Activated naive CD4-positive, alpha-beta T cell treated with anti-CD3 and anti-CD28 coated beads, Interleukin-2, amount 10 ng/mL, durations not matched to agents 7 days and 5 days (primary cell): ENCODE measurements around the gene PANX3.

ENCODE experiments used
- CTCF ChIA-PET: fragments of 350-600 bp; sonication (Branson Sonifier 250); formaldehyde crosslinking; loops from one replicate; lab custom pipeline; 2021; ENCODE audit warnings: antibody characterized with exemption; lab: Charles Lee
- DNase-seq: peaks from one replicate; pipeline ENCODE4 v3.0.0-alpha.2; 2020
- H3K27ac Mint-ChIP-seq: one replicate; pipeline ENCODE4 v1.8.0; 2021; ENCODE audit warnings: mild to moderate bottlenecking, moderate library complexity, mixed read lengths
- H3K27me3 Mint-ChIP-seq: one replicate; pipeline ENCODE4 v1.8.0; 2021; ENCODE audit warnings: mild to moderate bottlenecking, mixed read lengths
- H3K36me3 Mint-ChIP-seq: one replicate; pipeline ENCODE4 v1.8.0; 2021; ENCODE audit warnings: mixed read lengths
- H3K4me1 Mint-ChIP-seq: one replicate; pipeline ENCODE4 v1.8.0; 2021; ENCODE audit warnings: mixed read lengths
- H3K4me3 Mint-ChIP-seq: one replicate; pipeline ENCODE4 v1.8.0; 2021; ENCODE audit warnings: mild to moderate bottlenecking, moderate library complexity, mixed read lengths
- H3K9me3 Mint-ChIP-seq: one replicate; pipeline ENCODE4 v1.8.0; 2021; ENCODE audit warnings: mixed read lengths

The PANX3 gene

GRCh38 chr11:124656774-124657630 lies 45.8 kb downstream of the PANX3 start:
- Mint-ChIP-seq H3K36me3 (no peaks in the 10 kb centered on the region), H3K4me3 (no peak overlapping the region), H3K4me1 (no peaks in the 10 kb centered on the region), H3K9me3 (no peaks in the 10 kb centered on the region), H3K27ac (no peak overlapping the region), H3K27me3 (no peaks in the 10 kb centered on the region)
- CTCF ChIA-PET = interaction anchor here (1.0 to 1.1 kb wide), 2 partner anchors 12 to 106 kb away, joined by 3 to 5 read pairs; no protein-coding TSS in a partner anchor
- DNase-seq = no peak

DNA sequence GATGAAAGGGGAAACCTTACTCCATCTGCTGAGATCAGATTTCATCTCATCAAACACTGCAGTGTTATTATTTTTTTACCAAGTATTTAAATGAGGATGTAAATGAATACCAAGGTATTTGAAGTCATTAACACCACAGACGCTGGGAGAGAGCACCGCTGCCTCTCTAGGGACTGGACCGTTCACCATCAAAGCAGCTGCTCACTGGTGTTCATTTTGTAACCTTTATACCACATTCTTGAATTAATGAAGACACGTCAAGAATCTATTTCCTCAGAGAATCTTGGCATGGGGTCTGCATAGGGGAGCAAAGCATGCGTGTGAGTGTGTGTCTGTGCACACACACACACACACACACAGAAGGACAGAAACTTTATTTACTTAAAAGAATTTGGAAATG lies 46.7 kb downstream of the PANX3 start:
- no peak for DNase-seq
- Mint-ChIP-seq H3K36me3 (no peaks in the 10 kb centered on the region), H3K27ac (no peak overlapping the region), H3K27me3 (no peaks in the 10 kb centered on the region), H3K4me1 (no peaks in the 10 kb centered on the region), H3K4me3 (no peak overlapping the region), H3K9me3 (no peaks in the 10 kb centered on the region)
- CTCF ChIA-PET = interaction anchor here (1.1 kb wide), 1 partner anchor 11 kb away, joined by 5 read pairs; no protein-coding TSS in a partner anchor

GRCh38 chr11:124658501-124658900 lies 47.3 kb downstream of the PANX3 start:
- H3K4me1 Mint-ChIP-seq = no peaks in the 10 kb centered on the region
- DNase-seq = no peak
- H3K4me3 Mint-ChIP-seq = no peak overlapping the region
- no peaks in the 10 kb centered on the region for H3K9me3 Mint-ChIP-seq
- H3K36me3 Mint-ChIP-seq = no peaks in the 10 kb centered on the region
- H3K27ac Mint-ChIP-seq = no peak overlapping the region
- no peaks in the 10 kb centered on the region for H3K27me3 Mint-ChIP-seq
- CTCF ChIA-PET = no interaction called here

GRCh38 chr11:124658986-124659385 lies 47.8 kb downstream of the PANX3 start:
- no peaks in the 10 kb centered on the region for H3K36me3 Mint-ChIP-seq

DNA sequence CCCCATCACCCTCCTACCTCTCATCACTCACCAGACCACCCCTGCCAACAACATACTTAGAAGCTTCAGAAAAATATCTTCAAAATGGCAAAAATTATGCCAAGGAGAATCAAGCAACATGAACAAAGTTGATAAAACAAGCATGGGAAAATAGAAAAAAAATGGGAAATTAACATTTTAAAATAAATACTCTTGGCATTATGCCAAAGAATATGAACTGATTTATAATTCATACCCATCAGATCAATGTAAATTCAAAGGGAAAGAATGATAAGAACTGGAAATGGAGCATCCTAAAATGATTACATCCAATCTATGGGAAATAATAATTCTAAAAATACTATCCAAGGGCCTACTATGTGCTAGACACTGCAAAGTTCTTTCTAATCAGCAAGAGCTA lies 50.3 kb downstream of the PANX3 start:
- DNase-seq = no peak
- H3K4me3 Mint-ChIP-seq = no peak overlapping the region
- H3K27ac Mint-ChIP-seq = no peak overlapping the region
- no peaks in the 10 kb centered on the region for H3K9me3 Mint-ChIP-seq
- H3K27me3 Mint-ChIP-seq = no peaks in the 10 kb centered on the region
- no peaks in the 10 kb centered on the region for H3K4me1 Mint-ChIP-seq
- H3K36me3 Mint-ChIP-seq = no peaks in the 10 kb centered on the region
- CTCF ChIA-PET = no interaction called here

More at GRCh38 chr11:124658986-124659385, 47.8 kb downstream of the PANX3 start:
- H3K27ac Mint-ChIP-seq = no peak overlapping the region
- no peaks in the 10 kb centered on the region for H3K27me3 Mint-ChIP-seq
- no peak overlapping the region for H3K4me3 Mint-ChIP-seq
- CTCF ChIA-PET = no interaction called here
- no peaks in the 10 kb centered on the region for H3K9me3 Mint-ChIP-seq
- no peaks in the 10 kb centered on the region for H3K4me1 Mint-ChIP-seq
- DNase-seq = no peak

DNA sequence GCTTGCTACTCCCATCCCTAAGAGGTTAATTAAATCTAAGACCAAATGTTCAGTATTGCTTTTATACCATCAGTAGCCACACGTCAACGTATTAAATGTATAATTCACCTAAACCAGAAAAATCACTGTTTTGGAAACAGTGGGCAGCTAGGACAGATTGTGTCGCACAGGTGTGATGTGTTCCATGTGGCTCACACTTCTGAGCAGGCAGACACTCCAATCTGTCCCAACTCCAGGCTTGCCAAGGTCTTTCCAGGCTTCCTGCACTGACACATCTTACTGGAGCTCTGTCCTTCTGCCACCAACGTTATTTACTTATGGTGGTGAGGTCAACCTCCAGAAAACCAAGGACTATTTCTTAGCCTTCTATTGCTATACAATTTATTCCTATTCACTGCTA lies 50.9 kb downstream of the PANX3 start:
- Mint-ChIP-seq H3K27ac (no peak overlapping the region), H3K27me3 (no peaks in the 10 kb centered on the region), H3K36me3 (no peaks in the 10 kb centered on the region), H3K9me3 (no peaks in the 10 kb centered on the region), H3K4me3 (no peak overlapping the region), H3K4me1 (no peaks in the 10 kb centered on the region)
- no peak for DNase-seq
- CTCF ChIA-PET = no interaction called here

GRCh38 chr11:124663861-124664260 lies 52.6 kb downstream of the PANX3 start:
- no peaks in the 10 kb centered on the region for H3K4me1 Mint-ChIP-seq
- H3K27ac Mint-ChIP-seq = no peak overlapping the region
- H3K27me3 Mint-ChIP-seq = no peaks in the 10 kb centered on the region
- H3K9me3 Mint-ChIP-seq = no peaks in the 10 kb centered on the region
- no peak overlapping the region for H3K4me3 Mint-ChIP-seq
- DNase-seq = no peak
- CTCF ChIA-PET = interaction anchor here (0.5 to 2.1 kb wide), 6 partner anchors 16 to 254 kb away, joined by 3 to 9 read pairs (median 4); no protein-coding TSS in a partner anchor
- no peaks in the 10 kb centered on the region for H3K36me3 Mint-ChIP-seq

DNA sequence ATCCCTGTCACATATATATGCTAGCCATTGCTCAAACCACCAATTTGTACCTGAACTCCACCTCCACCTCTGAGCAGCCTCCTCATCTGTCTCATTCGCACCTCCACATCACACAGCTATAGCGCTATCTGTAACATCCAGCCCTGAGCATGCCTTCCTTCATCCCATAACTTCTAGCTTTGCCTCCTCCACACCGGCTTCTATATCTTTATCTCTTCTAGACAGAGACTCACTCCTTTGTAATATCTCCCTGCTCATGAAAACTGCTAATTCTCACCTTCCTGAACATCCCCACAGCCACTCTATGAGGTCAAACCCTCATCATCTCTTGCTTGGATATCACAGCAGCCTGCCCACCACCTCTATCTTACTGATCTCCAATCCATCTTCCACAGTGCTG lies 56.4 kb downstream of the PANX3 start:
- no peaks in the 10 kb centered on the region for H3K9me3 Mint-ChIP-seq
- no peak for DNase-seq
- H3K27me3 Mint-ChIP-seq = no peaks in the 10 kb centered on the region
- no peak overlapping the region for H3K27ac Mint-ChIP-seq
- peaks cover 6% of the 10 kb centered on the region for H3K36me3 Mint-ChIP-seq
- CTCF ChIA-PET = interaction anchor here (1.0 to 1.9 kb wide), 2 partner anchors 95 to 171 kb away, joined by 4 to 6 read pairs; partner anchors contain the start of gene ESAM
- no peak overlapping the region for H3K4me3 Mint-ChIP-seq
- H3K4me1 Mint-ChIP-seq = peaks cover 11% of the 10 kb centered on the region

DNA sequence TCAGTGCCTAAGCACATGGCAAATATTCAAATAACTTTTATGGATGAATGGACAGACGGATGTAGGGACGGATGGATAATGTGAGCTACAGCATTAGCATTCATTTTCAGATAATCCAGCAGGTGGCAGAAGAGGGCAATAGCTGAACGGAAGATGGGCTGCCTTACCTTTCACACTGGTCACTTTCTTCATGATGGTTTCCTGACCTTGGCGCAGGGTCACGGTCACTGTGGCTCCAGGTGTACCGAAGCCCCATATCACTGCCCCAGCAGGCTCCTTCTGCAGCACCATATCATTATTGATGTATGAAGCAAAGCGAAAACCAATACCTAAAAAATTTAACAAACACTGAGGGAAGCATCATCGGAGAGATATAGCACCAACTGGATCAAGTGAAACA lies 58.0 kb downstream of the PANX3 start:
- CTCF ChIA-PET = interaction anchor here (0.6 to 6.5 kb wide), 24 partner anchors 10 to 167 kb away, joined by 3 to 95 read pairs (median 5); partner anchors contain the start of genes ESAM and MSANTD2
- Mint-ChIP-seq H3K27ac (no peak overlapping the region), H3K36me3 (peaks cover 6% of the 10 kb centered on the region), H3K27me3 (peaks cover 5% of the 10 kb centered on the region), H3K9me3 (no peaks in the 10 kb centered on the region), H3K4me1 (peaks cover 23% of the 10 kb centered on the region), H3K4me3 (no peak overlapping the region)
- DNase-seq = peak; percentile 59
